ENCODE measurements around the gene SYNGAP1.

The SYNGAP1 gene

DNA sequence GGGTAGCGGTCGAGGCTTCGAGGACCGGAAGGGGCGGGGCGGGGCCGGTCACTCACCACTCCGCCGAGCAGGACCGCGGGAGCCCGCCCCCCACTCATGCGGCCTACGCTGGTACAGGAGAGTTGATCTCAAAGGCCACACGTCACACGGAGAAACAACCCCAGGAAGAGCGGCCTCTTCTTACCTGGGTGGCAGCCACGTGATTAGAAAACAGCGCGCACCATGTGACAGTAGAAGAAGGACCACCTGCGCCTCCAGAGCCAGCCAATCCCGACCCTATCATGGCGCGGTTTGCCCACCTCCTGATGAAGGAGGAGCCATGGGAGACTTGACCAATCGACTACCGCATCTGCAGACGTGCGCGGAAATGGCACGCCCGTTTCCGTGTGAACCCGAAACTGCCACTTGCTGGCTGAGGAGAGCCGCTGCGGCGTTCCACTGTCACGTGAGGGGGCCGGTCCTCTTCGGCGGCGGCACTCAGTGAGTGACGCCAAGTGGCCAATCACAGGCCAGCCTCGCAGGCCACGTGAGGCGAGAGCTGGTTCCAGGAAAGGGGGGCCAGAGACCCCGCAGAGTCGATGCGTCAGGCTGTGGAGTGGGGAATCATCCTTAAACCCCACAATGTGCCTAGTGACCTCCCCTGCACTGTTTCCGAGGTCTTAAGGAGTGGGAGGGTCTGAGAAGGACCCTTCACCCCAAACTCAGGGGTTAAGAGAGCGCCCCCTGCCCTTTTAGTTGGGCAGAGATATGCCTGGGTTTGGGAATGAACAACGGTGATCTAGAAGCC lies 1.8 kb upstream of the SYNGAP1 start, which contains the start of gene CUTA:
Gene CUTA, minus strand, starts transcription at position 205 of the 787 bp plus-strand sequence. Its CDS starts 107 bp downstream, at position 98.
- TF ChIP-seq, protein P1, sequence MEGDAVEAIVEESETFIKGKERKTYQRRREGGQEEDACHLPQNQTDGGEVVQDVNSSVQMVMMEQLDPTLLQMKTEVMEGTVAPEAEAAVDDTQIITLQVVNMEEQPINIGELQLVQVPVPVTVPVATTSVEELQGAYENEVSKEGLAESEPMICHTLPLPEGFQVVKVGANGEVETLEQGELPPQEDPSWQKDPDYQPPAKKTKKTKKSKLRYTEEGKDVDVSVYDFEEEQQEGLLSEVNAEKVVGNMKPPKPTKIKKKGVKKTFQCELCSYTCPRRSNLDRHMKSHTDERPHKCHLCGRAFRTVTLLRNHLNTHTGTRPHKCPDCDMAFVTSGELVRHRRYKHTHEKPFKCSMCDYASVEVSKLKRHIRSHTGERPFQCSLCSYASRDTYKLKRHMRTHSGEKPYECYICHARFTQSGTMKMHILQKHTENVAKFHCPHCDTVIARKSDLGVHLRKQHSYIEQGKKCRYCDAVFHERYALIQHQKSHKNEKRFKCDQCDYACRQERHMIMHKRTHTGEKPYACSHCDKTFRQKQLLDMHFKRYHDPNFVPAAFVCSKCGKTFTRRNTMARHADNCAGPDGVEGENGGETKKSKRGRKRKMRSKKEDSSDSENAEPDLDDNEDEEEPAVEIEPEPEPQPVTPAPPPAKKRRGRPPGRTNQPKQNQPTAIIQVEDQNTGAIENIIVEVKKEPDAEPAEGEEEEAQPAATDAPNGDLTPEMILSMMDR (IDR thresholded peaks at IDR 0.05; ENCODE audit: insufficient read depth, low read depth, low read length, missing control alignments): peak; percentile 37
- peak within 1 kb of the TSS; percentile 79 for H3K4me3 ChIP-seq (ENCODE audit: low read depth, low read length)
- DNase-seq (ENCODE audit: low read depth): peak; percentile 100

DNA sequence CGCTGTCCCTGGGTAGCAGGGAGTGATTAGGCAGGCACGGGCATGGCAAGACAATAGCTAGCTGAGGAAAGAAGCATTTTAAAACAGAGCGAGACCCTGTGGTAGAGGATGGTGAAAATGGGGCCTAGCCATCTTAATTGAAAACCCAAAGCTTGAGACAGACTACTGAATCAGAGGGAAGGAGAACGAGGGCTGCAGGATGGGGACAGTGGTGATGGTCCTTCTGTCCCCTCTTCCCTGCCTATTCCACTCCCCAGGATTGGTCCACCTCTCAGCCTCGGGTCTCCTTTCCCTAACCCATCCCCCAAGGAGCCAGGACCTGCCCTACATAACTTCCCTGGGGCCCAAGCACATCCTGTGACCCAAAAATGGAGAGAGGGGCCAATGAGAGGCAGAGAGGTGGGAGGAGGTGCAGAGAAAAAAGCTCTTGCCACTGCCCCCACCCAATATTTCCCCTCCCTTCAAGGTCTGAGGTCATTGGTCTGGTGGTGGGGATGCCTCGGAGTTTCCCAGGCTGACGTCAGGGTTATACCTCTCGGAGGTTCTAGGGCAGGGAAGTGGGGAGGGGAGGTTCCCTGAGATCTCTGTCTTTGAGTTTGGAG lies 1.1 kb upstream of the SYNGAP1 start:
- TF ChIP-seq, protein P1 (IDR thresholded peaks at IDR 0.05; ENCODE audit: insufficient read depth, low read depth, low read length, missing control alignments): no peak
- peak; percentile 61 for DNase-seq (ENCODE audit: low read depth)
- peak overlapping the region; percentile 65 for H3K4me3 ChIP-seq (ENCODE audit: low read depth, low read length)

DNA sequence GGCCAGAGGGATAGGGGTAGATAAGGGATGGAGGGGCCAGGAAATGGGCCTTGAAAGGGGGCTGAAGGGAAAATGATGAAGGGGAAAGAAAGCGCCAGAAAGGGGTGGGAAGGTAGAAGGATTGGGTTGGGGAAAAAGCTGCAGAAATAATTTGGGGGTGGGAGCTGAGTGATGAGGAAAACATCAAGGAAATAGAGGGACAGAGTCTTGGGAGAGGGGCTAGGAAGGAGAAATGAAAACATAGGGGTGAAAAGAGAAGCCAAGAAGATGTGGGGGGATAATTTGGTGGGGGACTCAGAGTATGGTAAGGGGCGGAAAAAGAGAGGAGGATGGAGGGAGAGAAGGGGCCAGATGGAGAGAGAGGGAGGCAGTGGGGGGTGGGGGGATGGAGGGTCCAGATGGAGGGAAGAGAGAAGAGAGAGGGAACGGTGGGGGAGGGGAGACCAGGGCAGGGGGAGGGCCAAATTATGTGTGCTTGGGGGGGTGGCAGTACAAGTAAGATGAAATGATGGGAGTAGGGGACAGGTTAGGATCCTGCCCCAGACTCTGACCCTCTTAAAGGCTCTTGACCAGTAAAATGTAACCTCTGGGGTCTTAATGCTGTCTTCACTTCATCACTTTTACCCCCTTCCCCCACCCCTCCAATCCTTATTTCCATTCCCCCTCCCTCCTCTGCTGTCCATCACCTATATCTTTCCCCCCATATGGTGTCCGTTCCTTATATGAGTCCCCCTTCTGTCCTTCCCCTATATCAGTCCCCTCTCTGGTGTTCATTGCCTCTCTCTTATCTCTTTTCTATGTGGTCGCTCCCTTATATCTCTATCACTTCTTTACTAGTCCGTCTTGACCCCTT lies 852 bp downstream of the SYNGAP1 start:
- DNase-seq (ENCODE audit: low read depth): no peak
- TF ChIP-seq, protein P1 (IDR thresholded peaks at IDR 0.05; ENCODE audit: insufficient read depth, low read depth, low read length, missing control alignments): no peak
- H3K4me3 ChIP-seq (ENCODE audit: low read depth, low read length): no peak overlapping the region

DNA sequence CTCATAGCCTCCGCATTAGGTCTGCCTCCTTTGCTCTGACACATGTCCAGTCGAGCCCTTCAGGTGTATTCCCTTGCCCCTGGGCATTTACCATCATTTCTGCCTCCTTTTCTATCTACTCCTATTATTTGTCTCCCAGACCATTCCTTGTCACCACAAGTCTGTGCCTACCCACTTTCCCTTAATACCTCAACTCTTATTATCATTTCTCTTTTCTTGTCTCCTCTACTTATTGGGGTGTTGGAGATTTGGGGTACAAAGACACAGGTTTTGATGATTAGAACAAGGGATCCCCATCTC lies 1.4 kb downstream of the SYNGAP1 start:
- TF ChIP-seq, protein P1 (IDR thresholded peaks at IDR 0.05; ENCODE audit: insufficient read depth, low read depth, low read length, missing control alignments): no peak
- DNase-seq (ENCODE audit: low read depth): no peak
- no peak overlapping the region for H3K4me3 ChIP-seq (ENCODE audit: low read depth, low read length)

DNA sequence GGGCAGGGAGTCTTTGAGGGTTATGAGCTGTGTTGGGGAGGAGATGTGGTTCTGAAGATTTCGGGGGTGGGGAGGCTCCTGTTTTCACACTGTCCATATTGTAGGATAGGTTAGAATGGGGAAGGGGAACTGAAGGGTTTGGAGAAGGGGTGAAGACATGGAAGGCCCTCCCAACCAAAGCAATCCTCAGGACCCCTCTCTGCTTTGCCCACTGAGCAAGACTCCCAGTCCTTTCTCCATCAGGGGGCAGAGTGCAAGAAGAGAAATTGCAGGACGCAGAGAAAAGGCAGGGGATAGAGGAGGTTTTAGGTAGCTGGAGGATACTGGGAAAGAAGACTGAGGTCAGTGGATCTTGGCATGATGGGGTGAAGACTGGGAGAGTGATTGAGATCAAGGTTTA lies 3.9 kb downstream of the SYNGAP1 start:
- no peak for DNase-seq (ENCODE audit: low read depth)
- no peak overlapping the region for H3K4me3 ChIP-seq (ENCODE audit: low read depth, low read length)
- TF ChIP-seq, protein P1 (IDR thresholded peaks at IDR 0.05; ENCODE audit: insufficient read depth, low read depth, low read length, missing control alignments): no peak

DNA sequence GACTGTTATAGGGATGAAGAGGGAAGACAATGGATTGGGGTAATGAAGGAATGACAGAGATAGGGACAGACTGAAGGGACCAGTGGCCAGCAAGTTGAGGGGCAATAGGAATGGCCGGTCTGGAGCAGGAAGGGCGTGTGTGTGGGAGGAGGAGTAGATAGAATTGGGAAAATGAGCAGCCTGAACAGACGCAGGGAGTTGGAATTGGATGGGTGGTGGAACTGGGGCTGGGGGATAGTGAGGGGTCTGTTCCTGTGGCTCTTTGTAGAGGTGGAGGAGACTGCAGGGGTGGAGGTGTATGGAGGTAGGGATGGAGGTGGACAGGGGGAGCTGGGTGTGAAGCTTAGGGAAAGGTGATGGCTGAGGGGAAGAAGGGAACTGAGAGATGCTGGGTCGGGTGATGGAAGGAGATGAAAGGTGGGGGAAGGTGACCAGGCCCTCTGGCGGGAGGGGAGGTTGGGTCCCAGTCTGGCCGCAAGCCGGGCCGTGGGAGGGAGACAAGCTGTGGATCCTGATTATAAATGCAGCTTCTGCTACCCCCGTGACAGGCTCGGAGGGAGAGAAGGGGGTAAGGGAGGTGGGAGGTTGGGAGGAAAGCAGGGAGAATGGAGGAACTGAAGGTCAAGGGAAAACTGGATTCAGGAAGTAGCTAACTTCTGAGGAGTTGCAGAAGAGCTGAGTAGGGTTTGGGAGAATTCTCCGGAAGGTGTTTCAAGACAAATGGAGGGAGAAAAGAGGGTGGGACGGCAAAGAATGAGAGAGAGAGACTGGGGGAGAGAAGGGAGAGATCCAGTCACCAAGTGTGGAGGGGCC lies 5.2 kb downstream of the SYNGAP1 start:
- TF ChIP-seq, protein P1 (IDR thresholded peaks at IDR 0.05; ENCODE audit: insufficient read depth, low read depth, low read length, missing control alignments): no peak
- DNase-seq (ENCODE audit: low read depth): no peak
- peak overlapping the region; percentile 73 for H3K4me3 ChIP-seq (ENCODE audit: low read depth, low read length)
